M059J (cell line): ENCODE measurements around the gene FBN1. TPM values are rescaled to one million over a fixed set of nuclear protein-coding genes. Genes with fewer than 3 reads are reported as not detected.

Experiments used
- DNase-seq: peaks from one replicate; pipeline ENCODE4 v3.0.0-alpha.2; 2012; ENCODE audit warnings: low read depth
- total RNA-seq: library from RNA; depleted of rRNA; stranded (reverse); fragments of >200 nt; shearing (Covaris generic); gene quantifications from 2 replicates; pipeline ENCODE4 v1.2.3, GENCODE V29; 2014; rRNA removed

Gene FBN1
- total RNA-seq, 1 experiment from 2014 or later: 123 TPM

DNA sequence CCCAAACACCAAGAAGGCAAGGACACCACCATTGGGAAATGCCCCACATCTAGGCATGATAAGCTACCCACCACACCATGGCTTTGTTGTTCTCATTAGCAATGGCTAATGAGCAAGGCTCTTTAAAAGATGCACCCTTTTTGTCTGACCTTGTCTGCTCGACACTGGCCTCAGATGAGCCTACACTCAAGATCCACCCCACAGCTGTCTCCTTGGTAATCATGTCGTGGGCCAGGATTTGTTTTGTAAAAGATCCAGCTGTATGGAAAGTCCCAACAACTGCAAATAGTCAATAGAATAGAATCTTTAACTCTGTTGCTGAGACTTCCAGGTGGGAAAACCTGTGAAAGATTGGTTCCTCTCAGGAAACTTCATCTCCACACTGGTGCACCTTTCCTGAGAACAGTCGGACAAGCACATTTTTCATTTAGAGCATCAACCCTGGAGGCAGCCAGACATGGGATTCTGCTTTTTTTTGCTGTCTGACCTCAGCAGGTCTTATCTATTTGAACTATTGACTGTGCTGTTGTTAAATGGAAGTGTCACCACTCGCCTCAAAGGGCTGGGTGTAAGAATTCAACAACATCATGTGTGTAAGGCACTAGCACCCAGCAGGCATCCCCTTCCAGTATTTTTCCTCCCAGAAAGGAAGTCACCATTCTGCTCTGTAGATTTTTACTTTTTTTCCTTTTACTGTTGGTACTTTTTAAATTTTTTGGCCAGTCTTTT lies 278.8 kb downstream of the FBN1 start:
- no peak for DNase-seq

GRCh38 chr15:48365575-48365974 lies 279.9 kb downstream of the FBN1 start:
- DNase-seq: no peak

DNA sequence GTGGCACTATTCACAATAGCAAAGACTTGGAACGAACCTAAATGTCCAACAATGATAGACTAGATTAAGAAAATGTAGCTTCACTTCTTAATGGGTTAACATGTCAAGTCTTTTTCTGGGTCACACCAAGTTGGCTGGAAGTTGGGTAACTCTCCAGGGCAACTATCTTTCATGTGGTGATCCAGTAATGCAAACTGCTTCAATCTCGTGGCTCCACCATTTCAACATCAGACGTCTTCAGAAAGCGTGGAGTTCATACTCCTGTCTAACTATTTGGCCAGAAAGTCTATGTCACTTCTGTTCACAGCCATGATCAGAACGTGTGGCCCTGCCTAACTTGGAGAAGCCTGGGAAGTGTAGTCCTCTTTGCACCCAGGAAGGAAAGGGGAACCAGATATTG lies 282.0 kb downstream of the FBN1 start:
- DNase-seq: no peak

DNA sequence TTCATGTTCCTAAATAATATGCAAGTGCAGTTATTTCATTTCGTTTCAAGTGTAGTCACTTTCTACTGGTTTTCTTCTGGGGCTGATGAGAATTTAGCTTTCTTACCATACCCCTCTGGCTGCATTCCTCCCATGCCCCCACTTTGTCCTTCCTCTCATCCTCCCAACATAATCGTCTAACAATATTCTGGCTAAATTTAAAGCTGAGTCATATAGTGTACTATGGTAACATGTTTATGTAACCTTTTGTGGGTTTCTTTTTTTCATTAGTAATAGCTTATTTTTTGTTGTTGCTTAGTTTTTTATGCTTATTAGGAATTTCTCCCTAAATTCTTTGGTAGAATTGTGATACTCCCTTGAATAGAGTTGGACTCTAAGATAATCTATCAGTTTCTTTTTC lies 283.8 kb downstream of the FBN1 start:
- DNase-seq: peak; percentile 54

GRCh38 chr15:48360841-48361240 lies 284.7 kb downstream of the FBN1 start:
- peak; percentile 71 for DNase-seq

Other genes starting within 250 kb of the FBN1 start
- 16.5 and 19.2 TPM in 2 replicates for gene CEP152, start 165.4 kb upstream of the FBN1 start, total RNA-seq
- 210 and 283 TPM in 2 replicates for gene EID1, start 232.4 kb upstream of the FBN1 start, total RNA-seq